DMS53 treated with DMSO at 0.1 percent for 48 hours (cell line): Measurements from ENCODE around the gene RIPOR3.
A peak's percentile ranks its signal among the peaks of the same experiment; 100 is the strongest.

Experiments used
- DNase-seq: peaks from one replicate; lab custom pipeline; 2025; ENCODE audit not compliant: unreplicated experiment; lab: John Stamatoyannopoulos, UW

RIPOR3 gene, protein sequence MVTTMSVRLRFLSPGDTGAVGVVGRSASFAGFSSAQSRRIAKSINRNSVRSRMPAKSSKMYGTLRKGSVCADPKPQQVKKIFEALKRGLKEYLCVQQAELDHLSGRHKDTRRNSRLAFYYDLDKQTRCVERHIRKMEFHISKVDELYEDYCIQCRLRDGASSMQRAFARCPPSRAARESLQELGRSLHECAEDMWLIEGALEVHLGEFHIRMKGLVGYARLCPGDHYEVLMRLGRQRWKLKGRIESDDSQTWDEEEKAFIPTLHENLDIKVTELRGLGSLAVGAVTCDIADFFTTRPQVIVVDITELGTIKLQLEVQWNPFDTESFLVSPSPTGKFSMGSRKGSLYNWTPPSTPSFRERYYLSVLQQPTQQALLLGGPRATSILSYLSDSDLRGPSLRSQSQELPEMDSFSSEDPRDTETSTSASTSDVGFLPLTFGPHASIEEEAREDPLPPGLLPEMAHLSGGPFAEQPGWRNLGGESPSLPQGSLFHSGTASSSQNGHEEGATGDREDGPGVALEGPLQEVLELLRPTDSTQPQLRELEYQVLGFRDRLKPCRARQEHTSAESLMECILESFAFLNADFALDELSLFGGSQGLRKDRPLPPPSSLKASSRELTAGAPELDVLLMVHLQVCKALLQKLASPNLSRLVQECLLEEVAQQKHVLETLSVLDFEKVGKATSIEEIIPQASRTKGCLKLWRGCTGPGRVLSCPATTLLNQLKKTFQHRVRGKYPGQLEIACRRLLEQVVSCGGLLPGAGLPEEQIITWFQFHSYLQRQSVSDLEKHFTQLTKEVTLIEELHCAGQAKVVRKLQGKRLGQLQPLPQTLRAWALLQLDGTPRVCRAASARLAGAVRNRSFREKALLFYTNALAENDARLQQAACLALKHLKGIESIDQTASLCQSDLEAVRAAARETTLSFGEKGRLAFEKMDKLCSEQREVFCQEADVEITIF

GRCh38 chr20:50690650-50691572 lies at the start of gene RIPOR3:
Gene RIPOR3 (minus strand): TSS chr20:50691542. CDS start chr20:50691128, 414 bp downstream.
- no peak for DNase-seq

DNA sequence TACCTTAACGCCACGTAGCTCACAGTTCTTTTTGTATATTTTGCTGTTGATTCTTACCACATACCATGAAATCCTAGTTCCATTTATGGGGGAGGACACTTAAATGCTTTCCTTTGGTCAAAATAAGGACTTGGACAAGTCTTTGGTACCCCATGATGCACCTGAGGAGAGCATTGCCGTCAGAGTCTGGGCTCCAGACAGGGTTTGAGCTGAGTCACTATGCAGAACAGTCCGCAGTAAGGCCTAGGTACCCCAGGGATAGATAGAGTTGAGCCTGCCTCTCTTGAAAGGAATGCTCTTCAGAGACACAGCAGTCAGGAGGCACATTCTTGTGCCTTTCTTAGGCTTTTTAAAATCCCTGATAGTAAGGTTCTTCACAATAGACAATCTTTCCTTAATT lies 46.0 kb upstream of the RIPOR3 start:
- DNase-seq, result no peak

DNA sequence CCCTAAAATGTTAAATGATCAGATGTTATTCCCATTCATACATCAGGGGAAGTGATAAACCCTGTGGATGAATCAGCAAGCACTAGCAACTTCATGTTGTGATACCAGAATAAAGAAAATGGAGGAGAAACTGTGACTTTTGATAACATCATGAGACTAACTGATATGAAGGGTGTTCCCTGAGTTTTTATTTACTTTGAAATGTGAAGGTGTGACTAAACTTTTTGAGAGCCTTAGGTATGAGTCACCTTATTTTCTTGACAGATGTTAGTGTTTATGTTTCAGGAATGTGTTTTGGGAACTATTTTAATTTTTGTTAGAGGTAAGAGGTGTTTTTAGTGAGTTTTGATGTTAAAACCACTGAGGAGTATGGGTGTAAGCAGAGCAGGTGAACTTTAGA lies 44.5 kb upstream of the RIPOR3 start:
- DNase-seq, result no peak

GRCh38 chr20:50734730-50735679 lies 43.7 kb upstream of the RIPOR3 start:
- DNase-seq, result no peak

GRCh38 chr20:50733644-50734349 lies 42.5 kb upstream of the RIPOR3 start:
- no peak for DNase-seq

GRCh38 chr20:50731930-50732690 lies 40.8 kb upstream of the RIPOR3 start:
- no peak for DNase-seq

- DNase-seq, result peak; percentile 97
Observed at GRCh38 chr20:50731055-50731929, 40.0 kb upstream of the RIPOR3 start, which contains the start of gene PARD6B. Gene PARD6B (plus strand): TSS chr20:50731580. CDS start chr20:50731787, 207 bp downstream.

- no peak for DNase-seq
Observed at GRCh38 chr20:50730765-50731054, 39.4 kb upstream of the RIPOR3 start.

DNA sequence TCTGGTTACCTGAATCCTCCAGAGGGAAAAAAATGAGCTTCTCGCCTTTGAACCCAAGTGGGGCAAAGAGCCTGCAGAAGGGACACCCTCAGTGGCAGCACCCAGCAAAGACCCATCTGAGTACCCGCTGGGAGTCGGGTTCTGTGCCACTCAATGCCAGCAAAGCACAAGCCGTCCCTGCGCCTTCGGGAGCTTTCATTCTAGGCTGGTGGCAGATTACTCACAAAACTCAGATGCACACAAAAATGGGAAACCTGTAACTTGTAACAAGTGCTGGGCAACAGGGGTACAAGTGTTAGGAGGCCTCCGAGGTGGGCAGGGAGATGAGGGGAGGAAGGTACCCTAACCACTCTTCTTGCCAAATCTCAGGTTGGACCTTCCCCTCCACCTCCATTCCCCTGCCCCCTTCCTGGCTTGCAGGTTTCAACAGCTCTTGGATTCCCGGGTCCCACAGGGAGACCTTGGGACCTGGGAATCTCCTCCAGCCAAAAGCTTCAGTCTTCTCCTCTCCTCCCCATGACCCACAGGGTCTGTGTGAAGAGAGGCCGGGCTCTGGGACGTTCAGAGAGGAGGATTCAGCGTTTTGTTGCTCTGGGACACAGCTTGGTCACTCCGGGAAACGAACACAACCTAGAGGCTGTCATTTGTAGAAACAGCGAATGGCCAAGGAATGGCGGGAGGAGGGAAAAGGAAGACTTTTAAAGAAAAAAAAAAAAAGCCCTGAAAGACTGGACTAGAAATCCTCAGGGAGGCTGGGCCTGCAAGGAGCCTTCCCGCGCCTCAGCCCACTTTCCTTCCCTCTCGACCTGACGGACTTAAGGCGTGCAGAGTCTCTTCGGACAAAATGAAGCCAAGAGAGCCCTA lies 38.8 kb upstream of the RIPOR3 start:
- no peak for DNase-seq

- DNase-seq, result no peak
Observed at GRCh38 chr20:50728981-50729874, 37.9 kb upstream of the RIPOR3 start.

DNA sequence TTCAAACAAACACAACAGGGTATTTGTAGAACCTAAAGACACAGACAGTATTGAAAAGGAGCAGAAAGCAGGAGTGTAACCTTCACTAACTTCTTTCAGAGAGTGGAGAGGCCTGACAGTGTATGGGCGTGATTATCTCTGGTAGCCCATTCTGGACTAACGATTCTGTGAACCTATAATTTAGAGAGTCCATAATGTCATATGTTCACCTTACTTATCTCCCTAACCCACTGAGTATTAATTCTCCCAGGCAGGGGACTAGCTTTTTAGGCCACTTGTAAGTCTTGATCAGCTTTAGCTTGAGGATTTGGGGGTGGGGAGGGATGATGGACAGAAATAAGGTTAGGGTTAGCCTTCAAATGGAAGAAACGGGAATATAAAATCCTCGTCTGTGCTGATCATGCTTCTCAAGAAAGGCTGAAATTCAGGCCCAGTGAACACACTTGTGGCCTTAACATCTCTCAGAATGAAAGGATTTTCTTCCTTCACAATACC lies 37.2 kb upstream of the RIPOR3 start:
- DNase-seq, result no peak

DNA sequence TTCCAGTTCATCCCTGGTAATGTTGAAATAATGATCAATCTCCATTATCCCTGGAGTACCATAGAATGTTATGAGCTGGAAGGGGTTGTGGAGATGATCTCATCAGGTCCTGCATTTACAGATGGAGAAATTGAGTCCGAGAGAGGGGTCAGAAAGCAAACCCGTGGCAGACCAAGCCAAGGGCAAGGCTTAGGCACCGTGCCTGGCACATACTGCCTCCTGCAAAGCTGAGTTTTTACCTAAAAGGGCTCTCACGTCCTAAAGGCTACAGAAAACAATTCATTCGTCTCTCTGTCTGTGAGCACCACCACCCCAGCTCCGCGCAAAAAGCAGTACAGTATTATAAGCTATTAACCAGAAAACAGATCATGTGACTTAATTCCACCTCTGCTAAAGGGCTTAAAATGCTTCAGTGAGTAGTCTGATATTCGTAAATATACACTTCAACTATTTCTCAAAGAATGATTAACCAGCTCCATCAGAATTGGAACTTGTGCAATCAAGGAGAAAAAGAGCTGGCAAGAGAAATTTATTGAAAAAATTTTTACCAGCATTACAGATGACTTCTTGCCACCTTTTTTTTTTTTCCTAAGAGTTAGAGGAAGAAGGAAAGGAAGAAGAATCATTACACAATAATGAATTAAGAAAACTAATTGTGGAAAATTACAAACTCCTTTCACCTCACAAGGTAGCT lies 36.6 kb upstream of the RIPOR3 start:
- DNase-seq, result no peak

DNA sequence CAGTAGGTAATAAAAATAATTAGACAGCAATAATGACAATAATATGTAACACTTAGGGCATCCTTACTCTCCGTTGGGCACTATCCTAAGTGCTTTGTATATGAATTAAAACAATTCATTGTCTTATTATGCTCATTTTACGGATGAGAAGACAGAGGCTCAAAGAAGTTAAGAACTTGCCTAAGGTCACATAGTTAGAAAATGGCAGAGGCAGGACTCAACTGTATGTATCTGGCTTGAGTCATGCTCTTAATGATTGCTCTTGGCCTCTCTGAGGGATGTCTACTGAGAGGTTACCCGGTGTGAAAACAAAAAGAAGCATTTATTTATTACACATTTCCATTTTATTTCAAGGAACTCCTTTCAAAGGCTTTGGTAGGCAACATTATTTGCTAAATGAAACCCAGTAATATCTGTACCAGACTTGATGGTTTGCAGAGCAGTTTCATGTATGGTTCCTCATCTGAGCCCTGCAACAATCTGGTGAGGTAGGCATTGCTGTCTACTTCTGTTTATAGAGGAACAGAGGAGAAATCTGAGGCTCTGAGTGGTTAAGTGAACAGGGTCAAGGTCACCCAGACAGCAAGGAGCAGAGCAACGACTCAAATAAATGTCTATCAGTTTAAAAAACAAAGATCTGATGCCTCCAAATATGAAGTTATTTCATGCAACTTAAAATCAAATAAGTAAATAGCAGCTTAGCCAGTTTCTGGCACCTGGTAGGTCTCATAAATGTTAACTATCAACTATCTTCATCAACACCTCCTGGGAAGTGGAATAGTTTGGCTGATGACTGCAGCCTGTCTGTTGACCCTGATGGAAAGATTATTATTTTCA lies 35.8 kb upstream of the RIPOR3 start:
- no peak for DNase-seq

- DNase-seq, result no peak
Observed at GRCh38 chr20:50725724-50726005, 34.3 kb upstream of the RIPOR3 start.
